ENCODE results near the gene STK35. TPM values are rescaled to one million over a fixed set of nuclear protein-coding genes. Genes with fewer than 3 reads are reported as not detected.

STK35 gene
- total and polyA plus RNA-seq, 2 of the 8 experiments (the other 6 are each of a cell fraction or from before 2014, with no cell fraction given) = 24.9 to 45.0 TPM

DNA sequence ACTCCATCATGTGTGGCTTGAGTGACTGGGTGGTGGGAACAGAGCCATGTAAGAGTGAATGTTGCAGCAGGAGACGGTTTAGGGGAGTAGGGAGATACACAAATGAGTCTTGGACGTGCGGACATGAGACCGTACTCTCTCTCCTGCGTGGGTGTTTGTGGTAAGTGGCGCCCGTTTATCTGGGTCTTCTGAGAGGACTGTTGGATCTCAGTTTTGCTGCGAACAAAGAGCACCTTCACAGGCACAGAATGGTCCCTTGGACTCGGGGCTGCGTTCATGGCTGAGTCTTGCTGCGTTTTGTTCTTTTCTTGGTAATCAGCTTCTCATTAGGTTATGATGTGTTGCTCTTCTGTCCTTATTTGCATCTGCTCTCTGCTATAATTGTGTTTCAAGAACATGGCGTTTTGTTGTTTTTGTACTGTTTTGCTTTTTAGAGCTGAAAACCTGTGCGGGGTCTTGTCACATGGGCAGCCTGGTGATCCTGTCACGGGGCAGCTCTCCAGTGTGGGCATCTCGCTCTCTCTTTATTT is 28.5 kb downstream of the STK35 start:
- H3K27ac ChIP-seq (ENCODE audit: low read depth, low read length) = no peak overlapping the region
- DNase-seq (ENCODE audit: low read depth in 1 of 2, low spot score in 2 of 2) = no peak
- peaks cover 0 to 82% of the 10 kb centered on the region in 2 experiments; a peak in 2 of 4 replicates for H3K79me2 ChIP-seq (ENCODE audit: control insufficient read depth in 1 of 2, insufficient read depth in 2 of 2, low read length in 2 of 2)
- H3K4me1 ChIP-seq (replicated peaks in 1 of 4; ENCODE audit: control insufficient read depth in 3 of 4, insufficient read depth in 4 of 4, low read length in 3 of 4) = peaks cover 2 to 19% (median 10%) of the 10 kb centered on the region in 4 experiments
- no peak overlapping the region for H3K14ac ChIP-seq (ENCODE audit: insufficient read length)
- no peak overlapping the region for H2AFZ ChIP-seq (ENCODE audit: low read length)
- H2BK12ac ChIP-seq (ENCODE audit: low read depth, low read length) = peak overlapping the region; percentile 53; the same call in 1 of the 2 replicates
- peaks cover 21% of the 10 kb centered on the region for H3K79me1 ChIP-seq (ENCODE audit: low read depth, low read length)
- no peak overlapping the region for H2BK5ac ChIP-seq (ENCODE audit: low read depth, low read length)
- 0 out of 2 replicates have a peak overlapping the region, but pooled peaks have one; percentile 10 for H2BK15ac ChIP-seq (ENCODE audit: low read length)
- H4K5ac ChIP-seq (ENCODE audit: insufficient read length, low read depth, low read length) = no peak overlapping the region
- no peak overlapping the region for H3K56ac ChIP-seq (replicated peaks; ENCODE audit: insufficient read length, low read depth, low read length)
- H3K23ac ChIP-seq (ENCODE audit: insufficient read length) = no peak overlapping the region
- H3K9ac ChIP-seq (replicated peaks in 1 of 4; ENCODE audit: extremely low read depth in 1 of 4, low read depth in 3 of 4, low read length in 3 of 4) = no peak overlapping the region
- peak overlapping the region; percentile 82; the same call in 1 of the 2 replicates for H2AK5ac ChIP-seq (ENCODE audit: low read depth, low read length)
- H2BK120ac ChIP-seq (replicated peaks; ENCODE audit: low read depth, low read length) = no peak overlapping the region
- 86% methylated on average over 15 of the region's 15 CpGs; no CpG with 5 or more reads in 1 of the 2 experiments for WGBS, 2 experiments (ENCODE audit: extremely low coverage in 1 of 2, insufficient coverage in 1 of 2, insufficient read length in 1 of 2, insufficient replicate concordance in 2 of 2, low coverage in 1 of 2, low lambda C conversion rate in 2 of 2, missing lambda C conversion rate in 1 of 2)
- H3K23me2 ChIP-seq (ENCODE audit: low read depth, low read length) = no peaks in the 10 kb centered on the region
- H3K36me3 ChIP-seq (ENCODE audit: control insufficient read depth in 2 of 4, insufficient read depth in 4 of 4, low read length in 3 of 4) = 0 out of 8 replicates have a peak, but pooled peaks cover 0 to 2% (median 0%) of the 10 kb centered on the region in 4 experiments
- H3K18ac ChIP-seq (ENCODE audit: extremely low read depth, low read length) = no peak overlapping the region
- H3K4ac ChIP-seq (replicated peaks; ENCODE audit: insufficient read length, low read depth, low read length) = no peak overlapping the region
- ChIA-PET POLR2A (ENCODE audit: partially characterized antibody) (interaction anchor here (0.6 to 0.8 kb wide), 2 partner anchors 27 to 447 kb away, joined by 3 read pairs; no protein-coding TSS in a partner anchor), CTCF (ENCODE audit: partially characterized antibody) (interaction anchor here (1.3 to 1.7 kb wide), 3 partner anchors 21 to 123 kb away, joined by 3 to 4 read pairs (median 3); no protein-coding TSS in a partner anchor)
- H3K27me3 ChIP-seq (replicated peaks in 1 of 4; ENCODE audit: control insufficient read depth in 3 of 4, extremely low read depth in 1 of 4, insufficient read depth in 3 of 4, low read length in 3 of 4) = no peaks in the 10 kb centered on the region
- H3K4me2 ChIP-seq (ENCODE audit: insufficient read depth in 1 of 2, low read depth in 2 of 2, low read length in 2 of 2) = peak overlapping the region; percentile 10 to 53; a peak in 2 of 4 replicates
- peaks cover 18 to 38% of the 10 kb centered on the region in 2 experiments for H4K20me1 ChIP-seq (replicated peaks in 1 of 2; ENCODE audit: control insufficient read depth in 1 of 2, insufficient read depth in 2 of 2, low read length in 2 of 2)
- H3K4me3 ChIP-seq (ENCODE audit: extremely low read depth in 1 of 4, insufficient read depth in 2 of 4, low read depth in 3 of 4, low read length in 4 of 4) = no peak overlapping the region
- no peaks in the 10 kb centered on the region for H3K9me3 ChIP-seq (ENCODE audit: insufficient read depth in 2 of 2, low read depth in 1 of 2, low read length in 1 of 2)
- no peak overlapping the region for H2BK20ac ChIP-seq (ENCODE audit: low read length)
- H4K8ac ChIP-seq (ENCODE audit: extremely low read depth, insufficient read depth, low read length) = no peak overlapping the region
- no peak overlapping the region for H4K91ac ChIP-seq (replicated peaks; ENCODE audit: insufficient read length, low read length)
- FAIRE-seq = no peak
- TF ChIP-seq RBBP5 (IDR thresholded peaks at IDR 0.05; ENCODE audit: borderline replicate concordance, low read depth, low read length) (no peak), SP2 (IDR thresholded peaks at IDR 0.05; ENCODE audit: low read length) (no peak), CREB1 (IDR thresholded peaks at IDR 0.05) (no peak), ASH2L (IDR thresholded peaks at IDR 0.05; ENCODE audit: low read length) (no peak), TAF1 (IDR thresholded peaks at IDR 0.05; ENCODE audit: low read depth, low read length) (no peak), CHD2 (IDR thresholded peaks at IDR 0.05; ENCODE audit: low read length) (no peak), KDM5A (IDR thresholded peaks at IDR 0.05; ENCODE audit: low read length) (no peak), CBX8 (IDR thresholded peaks at IDR 0.05; ENCODE audit: borderline replicate concordance, low read depth, low read length) (no peak), EP300 (IDR thresholded peaks at IDR 0.05; ENCODE audit: borderline replicate concordance in 1 of 2, low read depth in 2 of 2, low read length in 2 of 2) (no peak), SP4 (IDR thresholded peaks at IDR 0.05; ENCODE audit: low read length) (no peak), YY1 (IDR thresholded peaks at IDR 0.05; ENCODE audit: low read depth, low read length) (no peak), POLR2AphosphoS5 (IDR thresholded peaks at IDR 0.05; ENCODE audit: low read depth, low read length) (no peak)
- TF ChIP-seq, protein P1, sequence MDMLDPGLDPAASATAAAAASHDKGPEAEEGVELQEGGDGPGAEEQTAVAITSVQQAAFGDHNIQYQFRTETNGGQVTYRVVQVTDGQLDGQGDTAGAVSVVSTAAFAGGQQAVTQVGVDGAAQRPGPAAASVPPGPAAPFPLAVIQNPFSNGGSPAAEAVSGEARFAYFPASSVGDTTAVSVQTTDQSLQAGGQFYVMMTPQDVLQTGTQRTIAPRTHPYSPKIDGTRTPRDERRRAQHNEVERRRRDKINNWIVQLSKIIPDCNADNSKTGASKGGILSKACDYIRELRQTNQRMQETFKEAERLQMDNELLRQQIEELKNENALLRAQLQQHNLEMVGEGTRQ (IDR thresholded peaks at IDR 0.05; ENCODE audit: low read length) = no peak
